ENCODE results near the gene THBD.

The THBD gene

DNA sequence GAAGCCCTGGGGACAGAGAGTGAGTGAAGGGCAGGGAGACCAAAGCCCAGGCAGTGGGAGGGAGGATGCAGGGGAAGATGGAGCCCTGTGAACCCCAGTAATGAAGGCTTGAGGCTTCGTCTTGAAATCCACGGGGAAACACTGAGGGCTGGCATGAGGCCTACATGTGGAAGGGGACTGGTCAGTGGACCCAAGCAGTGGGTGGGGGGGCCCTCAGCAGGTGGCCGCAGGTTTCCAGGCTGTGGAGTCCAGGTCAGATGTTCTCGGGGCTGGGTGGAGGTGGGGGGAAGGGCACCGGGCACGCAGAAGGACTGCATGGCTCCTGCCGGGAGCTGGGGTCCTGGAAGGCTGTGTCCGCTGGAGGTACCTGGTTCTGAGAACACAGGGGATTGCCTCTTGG lies 39.4 kb upstream of the THBD start:
- no peak for DNase-seq (ENCODE audit: low spot score)
- TF ChIP-seq, protein P1, sequence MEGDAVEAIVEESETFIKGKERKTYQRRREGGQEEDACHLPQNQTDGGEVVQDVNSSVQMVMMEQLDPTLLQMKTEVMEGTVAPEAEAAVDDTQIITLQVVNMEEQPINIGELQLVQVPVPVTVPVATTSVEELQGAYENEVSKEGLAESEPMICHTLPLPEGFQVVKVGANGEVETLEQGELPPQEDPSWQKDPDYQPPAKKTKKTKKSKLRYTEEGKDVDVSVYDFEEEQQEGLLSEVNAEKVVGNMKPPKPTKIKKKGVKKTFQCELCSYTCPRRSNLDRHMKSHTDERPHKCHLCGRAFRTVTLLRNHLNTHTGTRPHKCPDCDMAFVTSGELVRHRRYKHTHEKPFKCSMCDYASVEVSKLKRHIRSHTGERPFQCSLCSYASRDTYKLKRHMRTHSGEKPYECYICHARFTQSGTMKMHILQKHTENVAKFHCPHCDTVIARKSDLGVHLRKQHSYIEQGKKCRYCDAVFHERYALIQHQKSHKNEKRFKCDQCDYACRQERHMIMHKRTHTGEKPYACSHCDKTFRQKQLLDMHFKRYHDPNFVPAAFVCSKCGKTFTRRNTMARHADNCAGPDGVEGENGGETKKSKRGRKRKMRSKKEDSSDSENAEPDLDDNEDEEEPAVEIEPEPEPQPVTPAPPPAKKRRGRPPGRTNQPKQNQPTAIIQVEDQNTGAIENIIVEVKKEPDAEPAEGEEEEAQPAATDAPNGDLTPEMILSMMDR (IDR thresholded peaks at IDR 0.05; ENCODE audit: extremely low read depth, missing control alignments) = no peak

DNA sequence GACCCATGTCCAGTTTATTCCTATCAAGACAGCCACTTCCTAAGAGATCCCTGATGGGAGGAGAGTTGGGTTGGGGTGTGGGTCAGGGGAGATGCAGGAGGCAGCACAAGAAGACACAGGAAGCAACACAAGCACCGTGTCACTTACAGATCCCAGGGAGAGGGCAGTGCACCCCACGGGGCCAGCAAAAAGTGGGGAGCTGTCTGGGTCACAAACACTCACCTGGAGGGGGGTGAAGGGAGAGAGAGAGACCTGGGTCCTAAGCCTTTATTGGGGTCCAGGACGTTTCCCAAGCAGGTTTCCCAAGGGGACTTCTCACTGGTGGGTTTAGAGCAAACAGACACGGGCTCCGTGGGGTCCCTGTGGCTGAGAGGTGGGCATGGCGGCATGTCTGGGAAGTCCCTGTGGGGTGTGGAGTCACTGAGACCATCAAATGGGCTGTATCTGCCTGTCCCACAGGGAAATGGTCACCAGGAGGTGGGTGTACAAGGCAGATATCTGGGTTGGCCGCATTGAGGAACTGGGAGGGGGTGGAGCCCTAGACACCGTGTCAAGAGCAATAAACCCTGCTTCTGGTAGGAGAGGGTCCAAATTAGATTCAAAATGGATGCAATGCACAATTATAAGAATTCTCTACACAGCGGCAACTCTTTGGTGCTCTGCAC lies 38.2 kb upstream of the THBD start:
- TF ChIP-seq, protein P1 (IDR thresholded peaks at IDR 0.05; ENCODE audit: extremely low read depth, missing control alignments) = no peak
- no peak for DNase-seq (ENCODE audit: low spot score)

DNA sequence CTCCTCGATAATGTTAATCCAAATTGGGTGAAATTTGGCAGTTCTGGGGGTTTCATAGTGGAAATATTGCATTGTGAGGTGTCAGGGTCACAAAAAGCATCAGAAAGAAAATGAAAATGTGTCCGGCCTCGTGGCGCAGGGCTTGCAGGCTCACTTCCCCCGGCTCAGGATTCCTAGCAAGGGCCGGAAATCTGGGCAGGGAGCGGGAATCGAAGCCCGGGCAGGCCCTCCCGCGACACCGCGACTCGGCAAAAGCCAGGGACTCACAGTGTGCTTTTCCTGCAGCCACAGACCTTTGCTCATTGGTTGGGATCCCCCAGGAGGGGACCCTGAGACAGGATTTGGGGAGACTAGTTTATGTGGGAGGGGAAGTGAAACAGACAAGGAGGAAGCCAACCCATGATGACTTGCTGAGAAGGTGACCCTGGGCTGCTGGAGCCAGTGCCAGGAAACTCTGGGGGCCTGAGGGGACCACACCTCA lies 37.5 kb upstream of the THBD start:
- DNase-seq (ENCODE audit: low spot score) = no peak
- TF ChIP-seq, protein P1 (IDR thresholded peaks at IDR 0.05; ENCODE audit: extremely low read depth, missing control alignments) = no peak

DNA sequence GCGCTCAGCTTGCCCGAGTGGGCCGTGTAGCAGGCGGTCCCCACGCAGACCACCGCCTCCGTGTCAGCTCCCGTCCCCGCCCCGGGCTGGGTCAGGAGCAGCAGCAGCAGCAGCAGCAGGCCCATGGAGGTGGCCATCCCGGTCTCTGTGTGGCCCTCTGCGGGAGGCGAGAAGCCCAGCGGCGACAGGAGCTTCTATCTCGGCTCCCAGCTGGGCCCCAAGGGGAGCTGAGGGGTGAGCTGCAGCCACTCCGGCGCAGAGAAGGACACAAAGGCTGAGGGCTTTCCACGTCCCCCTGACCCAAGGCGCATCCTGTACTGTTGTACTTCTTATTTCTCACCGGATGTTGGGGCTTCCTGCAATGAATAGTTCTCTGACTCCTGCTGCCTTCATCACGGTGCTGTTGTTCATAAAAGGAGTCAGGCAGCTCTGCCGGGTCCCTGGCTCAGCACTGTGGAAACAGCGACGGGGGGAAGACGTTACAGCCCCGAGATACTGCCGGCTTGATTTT lies 36.6 kb upstream of the THBD start, which contains the start of gene CD93:
TSS of gene CD93 (minus strand) at position 269 of the 511 bp plus-strand sequence. CDS start at position 137, 132 bp downstream.
- TF ChIP-seq, protein P1 (IDR thresholded peaks at IDR 0.05; ENCODE audit: extremely low read depth, missing control alignments) = no peak
- DNase-seq (ENCODE audit: low spot score) = peak; percentile 40

DNA sequence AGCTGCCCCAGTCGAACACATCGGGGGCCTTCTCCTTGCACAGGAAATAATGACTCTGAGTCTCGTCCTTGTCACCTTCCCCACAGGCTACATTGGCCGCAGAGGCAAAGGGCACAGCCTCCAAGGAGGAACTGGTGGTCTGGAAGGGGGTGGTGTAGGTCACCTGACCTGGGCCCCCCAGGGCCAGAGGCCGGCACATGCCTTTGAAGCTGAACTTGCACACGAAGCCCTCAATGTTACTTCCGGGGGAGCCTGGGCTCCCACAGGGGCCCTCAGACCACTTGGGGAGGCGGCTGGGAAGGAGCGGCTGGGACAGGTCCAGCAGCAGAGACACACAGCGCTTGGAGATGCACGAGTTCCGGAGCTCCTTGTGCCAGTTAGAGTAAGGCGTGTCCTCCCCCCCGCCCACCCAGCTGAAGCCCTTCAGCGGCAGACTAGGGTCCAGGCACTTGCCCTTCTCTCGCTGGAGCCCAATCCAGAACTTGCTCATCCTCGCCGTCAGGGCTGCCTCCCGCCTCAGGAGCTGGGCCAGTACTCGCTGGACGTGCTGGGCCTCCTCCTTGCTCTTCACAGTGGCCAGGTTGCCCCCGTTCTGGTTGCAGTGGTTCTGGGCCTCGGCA lies 36.1 kb upstream of the THBD start:
- DNase-seq (ENCODE audit: low spot score) = no peak
- TF ChIP-seq, protein P1 (IDR thresholded peaks at IDR 0.05; ENCODE audit: extremely low read depth, missing control alignments) = no peak

DNA sequence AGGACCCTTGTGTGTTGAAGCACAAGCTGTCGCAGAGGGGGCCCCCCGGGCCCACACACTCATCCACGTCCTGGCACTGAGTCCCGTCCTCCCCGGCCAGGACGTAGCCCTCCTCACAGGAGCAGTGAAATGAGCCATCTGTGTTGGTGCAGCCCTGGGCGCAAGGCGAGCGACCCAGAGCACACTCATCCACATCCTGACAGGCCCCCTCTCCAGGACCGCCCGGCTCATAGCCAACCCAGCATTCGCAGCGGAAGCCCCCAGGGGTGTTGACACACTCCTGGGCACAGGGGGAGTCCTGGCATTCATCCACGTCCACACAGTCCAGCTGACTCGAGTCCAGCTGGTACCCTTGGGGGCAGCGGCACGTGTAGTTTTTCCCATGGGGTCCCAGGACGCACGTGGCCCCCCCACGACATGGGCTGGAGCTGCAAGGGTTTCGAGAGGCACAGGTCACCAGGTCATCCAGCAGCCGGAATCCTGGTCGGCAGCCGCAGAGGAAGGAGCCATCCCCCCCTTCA lies 35.4 kb upstream of the THBD start:
- no peak for DNase-seq (ENCODE audit: low spot score)
- TF ChIP-seq, protein P1 (IDR thresholded peaks at IDR 0.05; ENCODE audit: extremely low read depth, missing control alignments) = no peak

DNA sequence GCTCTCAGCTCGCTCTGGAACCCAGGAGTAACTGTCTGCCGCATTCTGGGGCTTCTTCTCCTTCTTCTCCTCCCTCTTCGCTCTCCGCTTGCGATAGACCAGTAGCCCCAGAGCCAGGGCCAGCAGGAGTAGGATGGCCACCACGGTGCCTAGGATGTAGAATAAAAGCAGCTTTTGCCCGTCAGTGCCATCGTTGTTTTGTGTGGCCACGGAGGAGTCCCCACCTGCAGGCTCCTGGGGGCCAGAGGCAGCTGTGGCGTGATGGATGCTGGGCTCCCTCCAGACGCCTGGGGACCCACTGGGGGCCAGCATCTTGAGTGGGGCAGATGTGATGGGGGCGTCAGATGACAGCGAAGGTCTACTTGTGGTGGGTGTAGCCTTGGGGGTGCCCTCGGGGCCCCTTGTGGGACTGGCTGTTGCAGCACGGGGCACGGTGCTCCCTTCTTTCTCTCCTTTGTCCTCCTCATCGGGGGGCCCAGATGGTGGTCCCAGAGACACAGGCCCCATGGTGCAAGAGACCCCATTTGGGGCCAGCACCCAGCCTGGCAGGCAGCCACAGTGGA lies 34.9 kb upstream of the THBD start:
- TF ChIP-seq, protein P1 (IDR thresholded peaks at IDR 0.05; ENCODE audit: extremely low read depth, missing control alignments) = no peak
- DNase-seq (ENCODE audit: low spot score) = no peak
